HepG2 (cell line): ENCODE data around the gene PJA2.

Source experiments
- FOSL1 ChIP-seq: sonication (generic); formaldehyde crosslinking; IDR thresholded peaks from 2 replicates; pipeline ENCODE4 v1.9.0; 2021; ENCODE audit warnings: missing genetic modification reagents, borderline replicate concordance
- FOXJ3 ChIP-seq: sonication (generic); formaldehyde crosslinking; IDR thresholded peaks from 2 replicates; pipeline ENCODE4 v1.4.0; 2020; ENCODE audit warnings: missing genetic modification reagents, mild to moderate bottlenecking, borderline replicate concordance
- JUN ChIP-seq: sonication (generic); formaldehyde crosslinking; IDR thresholded peaks from 2 replicates; pipeline ENCODE4 v1.4.0; 2020; ENCODE audit warnings: mild to moderate bottlenecking, missing genetic modification reagents
- JUND ChIP-seq: sonication (generic); formaldehyde crosslinking; IDR thresholded peaks from 2 replicates; pipeline ENCODE4 v1.8.0; 2022; ENCODE audit warnings: mild to moderate bottlenecking, missing genetic modification reagents
- RAD21 ChIP-seq: fragments of 450-650 bp; formaldehyde crosslinking; IDR thresholded peaks from 2 replicates; pipeline ENCODE4 v1.5.0; 2020; ENCODE audit warnings: mild to moderate bottlenecking
- SIN3A ChIP-seq: IDR thresholded peaks from 2 replicates; pipeline ENCODE4 v1.6.1; 2011; ENCODE audit warnings: low read depth, mild to moderate bottlenecking, control low read depth, low read length, borderline replicate concordance
- ZNF207 ChIP-seq: fragments of 450-650 bp; IDR thresholded peaks from 2 replicates; pipeline ENCODE4 v1.6.1; 2016; ENCODE audit warnings: antibody characterized with exemption, borderline replicate concordance
- ZNF644 ChIP-seq: IDR thresholded peaks from 2 replicates; pipeline ENCODE4 v1.6.1; 2016; ENCODE audit warnings: low read depth

DNA sequence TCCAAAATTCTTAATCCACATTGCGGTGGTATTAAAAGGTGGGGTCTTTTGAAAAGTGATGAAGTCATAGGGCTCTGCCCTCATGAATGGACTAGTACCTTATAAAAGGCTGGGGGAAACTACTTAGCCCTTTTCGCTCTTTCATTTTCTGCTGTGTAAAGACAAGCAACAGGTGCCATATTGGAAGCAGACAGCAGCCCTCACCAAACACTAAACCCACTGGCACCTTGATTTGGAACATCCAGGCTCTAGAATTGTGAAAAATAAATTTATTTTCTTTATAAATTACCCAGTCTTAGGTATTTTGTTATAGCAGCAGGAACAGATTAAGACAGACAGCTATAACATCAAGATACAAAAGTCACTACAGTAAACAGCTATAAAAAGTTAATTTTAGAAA is 12.8 kb downstream of the PJA2 start:
- TF ChIP-seq ZNF644 (CRISPR knock-in tag) (no peak), SIN3A (no peak), JUND (CRISPR knock-in tag) (no peak), RAD21 (CRISPR knock-in tag) (no peak), JUN (CRISPR knock-in tag) (no peak), ZNF207 (no peak), FOXJ3 (CRISPR knock-in tag) (no peak), FOSL1 (no peak)
